GOT3 (cell line): ENCODE results near the gene COPE.
"Not testable (repeated sequence)": the region's sequence is repeated elsewhere in the genome, so short reads cannot be mapped to it uniquely, and the experiment has no call there.

Experiments
- DNase-seq: peaks from one replicate; lab custom pipeline; 2025; ENCODE audit warnings: mixed read lengths; lab: John Stamatoyannopoulos, UW

Gene COPE

DNA sequence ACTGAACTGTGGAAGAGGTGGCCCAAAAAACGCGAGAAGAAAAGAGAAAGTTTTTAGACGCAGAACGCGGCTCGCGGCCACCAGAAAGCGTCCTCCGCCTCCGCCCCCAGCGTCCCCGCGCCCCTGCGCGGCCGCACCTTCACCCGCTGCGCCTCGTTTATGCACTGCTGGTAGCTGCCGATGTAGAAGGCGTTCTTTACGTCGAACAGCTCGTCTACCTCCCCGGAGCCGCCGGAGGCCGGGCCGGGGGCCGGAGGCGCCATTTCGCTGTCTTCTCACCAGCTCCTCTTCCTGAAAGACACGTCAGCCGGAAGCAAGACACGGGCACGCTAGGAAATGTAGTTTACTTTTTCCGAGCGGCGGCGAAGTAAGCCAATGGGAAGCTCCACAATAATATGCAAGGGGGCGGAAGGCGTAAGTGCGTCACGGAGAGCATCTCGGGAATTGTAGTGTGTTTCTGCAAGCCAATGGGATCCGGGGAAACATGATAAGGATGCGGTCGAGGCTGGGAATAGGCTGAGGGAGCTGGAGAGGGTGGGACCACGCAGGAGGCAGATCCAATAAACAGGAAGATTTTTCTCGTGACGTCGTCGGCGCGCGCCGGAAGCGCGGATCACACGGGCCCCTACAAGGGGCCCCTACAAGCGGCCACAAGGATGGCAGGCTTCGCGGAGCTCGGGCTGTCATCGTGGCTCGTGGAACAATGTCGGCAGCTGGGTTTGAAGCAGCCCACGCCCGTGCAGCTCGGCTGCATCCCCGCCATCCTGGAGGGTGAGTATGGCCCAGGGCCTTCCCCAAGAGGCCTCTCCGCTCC is at the start of gene COPE, which contains the start of gene DDX49:
Gene COPE, minus strand, starts transcription at position 302 of the 814 bp plus-strand sequence. Its CDS starts 39 bp downstream, at position 263.
Gene DDX49, plus strand, starts transcription at position 630 of the 814 bp plus-strand sequence. Its CDS starts 27 bp downstream, at position 657.
- peak; percentile 91 for DNase-seq

DNA sequence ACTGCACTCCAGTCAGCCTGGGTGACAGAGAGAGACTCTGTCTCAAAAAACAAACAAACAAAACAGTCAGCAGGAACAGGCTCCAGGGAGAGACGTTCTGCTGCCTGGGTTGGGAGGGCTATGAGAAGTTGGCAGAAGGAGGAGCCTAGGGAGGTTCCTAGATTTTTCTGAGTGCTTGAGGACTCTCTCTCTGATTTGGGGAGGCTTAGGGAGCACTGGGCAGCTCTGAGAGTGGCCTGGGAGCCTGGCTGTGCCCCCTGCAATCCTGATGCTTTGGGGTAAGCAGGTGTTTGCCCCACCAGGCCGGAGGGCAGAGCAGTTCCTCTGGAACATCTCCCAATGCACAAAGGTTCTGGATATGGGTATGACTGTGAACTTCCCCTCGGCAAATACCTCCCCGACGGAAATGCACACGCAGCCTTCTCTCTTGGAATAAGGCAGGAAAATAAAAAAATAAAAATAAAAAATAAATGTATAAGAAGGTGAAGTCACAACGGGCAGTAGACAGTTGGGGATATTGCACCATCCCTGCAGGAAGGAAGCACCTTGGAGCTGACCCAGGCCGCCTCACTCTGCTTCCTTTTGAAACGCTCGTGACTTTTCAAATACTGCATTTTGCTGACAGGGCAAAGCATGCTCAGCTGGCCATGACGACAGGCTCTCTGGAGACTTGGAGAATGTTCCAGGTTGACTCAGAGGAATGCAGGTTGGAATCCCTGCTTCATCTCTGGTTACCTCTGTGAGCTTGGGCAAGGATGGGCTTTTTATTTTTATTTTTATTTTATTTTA is 48.4 kb upstream of the COPE start:
- DNase-seq, result no peak

DNA sequence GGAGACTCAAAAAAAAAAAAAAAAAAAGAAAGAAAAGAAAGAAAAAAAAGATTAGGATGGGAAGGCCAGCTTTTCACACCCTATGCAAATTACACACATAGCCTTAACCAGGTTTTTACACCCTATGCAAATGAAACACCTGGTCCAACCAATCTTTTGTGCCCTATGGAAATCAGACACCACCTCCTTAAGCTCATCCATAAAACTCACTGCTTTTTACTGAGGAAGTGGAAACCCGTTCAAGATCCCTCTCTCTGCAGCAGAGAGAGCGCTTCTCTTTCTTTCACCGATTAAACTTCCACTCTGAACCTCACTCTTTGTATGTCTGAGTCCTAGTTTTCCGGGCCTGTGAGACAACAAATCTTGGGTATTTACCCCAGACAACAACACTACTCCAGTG is 47.1 kb upstream of the COPE start:
- DNase-seq, result no peak

DNA sequence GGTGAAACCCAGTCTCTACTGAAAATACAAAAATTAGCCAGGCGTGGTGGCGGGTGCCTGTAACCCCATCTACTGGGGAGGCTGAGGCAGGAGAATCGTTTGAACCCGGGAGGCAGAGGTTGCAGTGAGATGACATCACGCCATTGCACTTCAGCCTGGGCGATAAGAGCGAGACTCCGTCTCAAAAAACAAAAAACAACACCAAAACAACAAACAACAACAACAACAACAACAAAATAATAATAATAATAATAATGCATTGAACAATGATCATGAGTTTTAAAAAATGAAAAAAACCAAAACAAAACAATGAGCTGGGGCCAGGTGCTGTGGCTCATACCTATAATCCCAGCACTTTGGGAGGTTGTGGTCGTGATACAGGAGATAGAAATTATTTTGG is 44.9 kb upstream of the COPE start:
- no peak for DNase-seq

DNA sequence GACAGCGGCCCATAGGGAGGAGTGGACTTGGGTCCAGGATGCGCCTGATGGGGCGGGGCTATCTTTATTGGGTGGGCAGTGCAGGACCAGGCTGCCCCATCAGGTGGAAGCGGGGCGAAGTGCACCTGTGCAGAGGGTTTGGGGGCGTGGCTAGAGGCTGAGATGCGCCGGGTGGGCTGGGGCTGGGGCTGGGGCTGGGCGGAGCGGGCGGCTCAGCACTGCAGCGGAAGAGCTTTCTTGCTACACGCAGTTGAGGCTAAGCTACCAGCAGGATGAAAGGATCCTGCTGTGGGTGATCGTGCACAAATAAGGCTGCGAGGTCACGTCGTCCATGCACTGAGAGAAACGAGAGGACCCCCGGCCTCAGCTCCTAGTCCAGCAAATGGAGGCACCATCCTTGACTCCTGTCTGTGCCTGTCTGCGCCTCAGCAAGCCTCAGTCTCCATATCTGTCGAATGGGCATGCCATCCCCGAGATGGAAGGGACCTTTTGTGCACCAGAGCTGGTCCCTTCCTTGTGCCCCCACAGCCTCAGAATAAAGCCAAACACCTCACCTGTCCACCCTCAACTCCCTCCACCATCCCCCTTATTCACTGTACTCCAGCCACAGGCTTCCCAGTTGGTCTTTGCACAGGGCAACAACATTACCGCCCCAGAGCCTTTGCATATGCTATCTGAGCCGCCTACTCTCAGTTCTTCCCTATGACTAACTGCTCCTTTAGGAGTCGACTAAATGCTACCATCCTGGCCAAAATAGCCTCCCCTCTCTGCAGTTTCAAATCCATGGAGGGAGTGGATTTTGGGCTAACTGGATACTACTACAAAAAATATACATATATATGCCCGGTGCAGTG is 42.8 kb upstream of the COPE start:
- DNase-seq, result no peak

DNA sequence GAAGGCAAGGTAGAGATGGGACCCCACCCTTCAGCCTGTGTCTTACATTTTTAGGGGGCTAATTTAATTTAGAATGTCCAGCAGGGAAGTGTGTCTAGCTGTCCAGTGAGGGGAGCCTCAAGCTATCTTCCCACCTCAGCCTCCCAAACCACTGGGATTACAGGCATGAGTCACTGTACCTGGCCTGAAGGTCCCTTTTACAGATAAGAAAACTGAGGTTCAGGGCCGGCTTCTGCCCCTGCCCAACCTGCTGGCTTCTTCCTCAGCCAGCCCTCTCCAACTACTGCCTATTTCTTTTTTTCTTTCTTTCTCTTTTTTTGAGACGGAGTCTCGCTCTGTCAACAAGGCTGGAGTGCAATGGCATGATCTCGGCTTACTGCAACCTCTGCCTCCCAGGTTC is 41.2 kb upstream of the COPE start:
- DNase-seq, result no peak

DNA sequence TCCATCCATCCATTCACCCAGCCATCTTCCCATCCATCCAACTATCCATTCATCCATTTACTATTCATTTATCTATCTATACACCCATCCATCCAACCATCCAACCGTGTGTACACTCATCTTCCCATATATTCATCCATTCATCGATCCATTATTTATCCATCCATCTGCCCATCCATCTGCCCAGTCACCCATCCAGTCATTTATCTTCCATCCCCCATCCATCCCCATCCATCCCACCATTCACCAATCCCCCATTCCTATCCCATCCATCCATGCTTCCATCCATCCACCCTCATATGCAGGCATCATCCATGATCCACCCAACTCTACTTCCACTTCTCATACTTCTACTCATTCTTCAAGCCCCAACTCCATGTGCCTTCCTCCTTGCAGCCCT is 35.9 kb upstream of the COPE start:
- no peak for DNase-seq

DNA sequence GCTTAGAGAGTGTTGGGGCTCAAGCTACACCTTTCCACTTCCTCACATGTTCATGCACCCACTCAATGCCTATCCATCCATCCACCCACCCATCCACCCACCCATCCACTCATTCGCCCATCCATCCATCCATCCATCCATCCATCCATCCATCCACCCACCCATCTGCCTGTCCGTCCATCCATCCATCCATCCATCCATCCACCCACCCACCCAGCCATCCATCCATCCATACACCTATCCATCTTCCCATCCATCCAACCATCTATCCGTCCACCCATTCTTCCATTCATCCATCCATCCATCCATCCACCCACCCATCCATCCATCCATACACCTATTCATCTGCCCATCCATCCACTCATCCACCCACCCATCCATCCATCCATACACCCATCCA is 34.9 kb upstream of the COPE start:
- no peak for DNase-seq

DNA sequence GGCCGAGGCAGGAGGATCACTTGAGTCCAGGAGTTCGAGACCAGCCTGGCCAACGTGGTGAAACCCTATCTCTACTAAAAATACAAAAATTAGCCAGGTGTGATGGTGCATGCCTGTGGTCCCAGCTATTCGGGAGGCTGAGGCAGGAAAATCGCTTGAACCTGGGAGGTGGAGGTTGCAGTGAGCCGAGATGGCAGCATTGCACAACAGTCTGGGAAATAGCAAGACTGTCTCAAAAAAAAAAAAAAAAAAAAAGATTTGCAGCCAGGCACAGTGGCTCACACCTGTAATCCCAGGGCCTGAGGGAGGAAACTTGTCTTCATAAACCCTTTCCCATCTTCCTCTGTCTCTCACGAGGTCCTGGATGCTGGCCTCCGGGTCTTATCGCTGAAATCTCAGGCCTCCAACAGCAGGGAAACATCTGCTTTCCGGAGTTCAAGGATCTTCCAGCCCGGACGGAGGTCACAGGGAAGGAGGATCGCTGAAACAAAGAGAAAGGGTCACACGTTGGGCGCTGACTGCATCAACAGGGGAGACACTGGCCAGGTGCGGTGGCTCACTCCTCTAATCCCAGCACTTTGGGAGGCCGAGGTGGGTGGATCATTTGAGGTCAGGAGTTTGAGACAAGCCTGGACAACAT is 33.3 kb upstream of the COPE start:
- not testable (repeated sequence) for DNase-seq

DNA sequence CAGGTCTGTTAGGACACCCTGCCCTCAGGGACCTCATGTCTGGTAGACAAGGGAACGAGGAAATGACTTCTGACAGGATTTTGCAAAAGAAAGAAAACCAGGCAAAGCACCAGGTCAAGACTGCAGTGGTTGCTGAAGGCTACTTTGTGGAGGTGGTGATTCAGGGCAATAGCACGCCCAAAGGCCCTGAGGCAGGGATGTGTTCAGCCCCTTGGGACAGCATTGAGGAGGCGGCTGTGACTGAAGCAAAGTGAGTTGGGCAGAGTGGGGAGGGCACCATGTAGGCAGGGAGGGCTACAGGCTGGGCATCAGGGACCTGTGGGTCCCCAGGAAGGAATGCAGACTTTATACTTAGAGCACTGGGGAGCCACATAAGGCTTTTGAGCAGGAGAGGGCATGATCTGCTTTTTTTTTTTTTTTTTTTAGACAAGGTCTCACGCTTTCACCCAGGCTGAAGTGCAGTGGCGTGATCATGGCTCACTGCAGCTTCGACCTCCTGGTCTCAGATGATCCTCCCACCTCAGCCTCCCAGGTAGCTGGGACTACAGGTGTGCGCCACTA is 32.6 kb upstream of the COPE start:
- DNase-seq, result no peak

DNA sequence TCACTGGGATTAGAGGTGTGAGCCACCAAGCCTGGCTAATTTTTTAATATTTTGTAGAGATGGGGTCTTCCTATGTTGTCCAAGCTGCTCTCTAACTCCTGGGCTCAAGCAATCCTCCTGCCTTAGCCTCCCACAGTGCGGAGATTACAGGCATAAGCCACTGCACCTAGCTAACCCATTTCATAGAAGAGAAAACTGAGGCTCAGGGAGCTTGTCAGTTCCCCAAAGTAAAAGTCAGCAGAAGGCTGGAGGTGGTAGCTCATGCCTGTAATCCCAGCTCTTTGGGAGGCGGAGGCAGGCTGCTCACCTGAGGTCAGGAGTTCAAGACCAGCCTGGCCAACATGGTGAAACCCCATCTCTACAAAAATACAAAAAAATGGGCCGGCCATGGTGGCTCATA is 30.7 kb upstream of the COPE start:
- DNase-seq, result no peak

DNA sequence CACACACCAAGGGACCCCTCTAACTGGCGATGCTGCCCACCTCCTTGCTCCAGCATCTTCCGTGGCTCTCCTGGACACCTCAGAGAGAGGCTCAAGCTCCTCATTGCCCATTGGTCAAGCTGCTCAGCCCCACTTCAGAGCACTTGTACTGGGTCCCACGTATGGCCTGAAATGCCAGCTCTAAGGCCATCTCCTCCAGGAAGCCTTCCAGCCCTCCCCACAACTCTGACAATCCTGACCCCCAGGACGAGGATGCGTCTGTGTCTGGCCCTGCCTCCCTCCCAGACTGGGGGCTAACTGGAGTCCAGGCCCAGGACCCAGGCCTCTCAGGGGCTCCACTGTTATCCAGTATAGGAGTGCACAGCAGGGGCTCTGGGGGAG is 29.8 kb upstream of the COPE start:
- no peak for DNase-seq

DNA sequence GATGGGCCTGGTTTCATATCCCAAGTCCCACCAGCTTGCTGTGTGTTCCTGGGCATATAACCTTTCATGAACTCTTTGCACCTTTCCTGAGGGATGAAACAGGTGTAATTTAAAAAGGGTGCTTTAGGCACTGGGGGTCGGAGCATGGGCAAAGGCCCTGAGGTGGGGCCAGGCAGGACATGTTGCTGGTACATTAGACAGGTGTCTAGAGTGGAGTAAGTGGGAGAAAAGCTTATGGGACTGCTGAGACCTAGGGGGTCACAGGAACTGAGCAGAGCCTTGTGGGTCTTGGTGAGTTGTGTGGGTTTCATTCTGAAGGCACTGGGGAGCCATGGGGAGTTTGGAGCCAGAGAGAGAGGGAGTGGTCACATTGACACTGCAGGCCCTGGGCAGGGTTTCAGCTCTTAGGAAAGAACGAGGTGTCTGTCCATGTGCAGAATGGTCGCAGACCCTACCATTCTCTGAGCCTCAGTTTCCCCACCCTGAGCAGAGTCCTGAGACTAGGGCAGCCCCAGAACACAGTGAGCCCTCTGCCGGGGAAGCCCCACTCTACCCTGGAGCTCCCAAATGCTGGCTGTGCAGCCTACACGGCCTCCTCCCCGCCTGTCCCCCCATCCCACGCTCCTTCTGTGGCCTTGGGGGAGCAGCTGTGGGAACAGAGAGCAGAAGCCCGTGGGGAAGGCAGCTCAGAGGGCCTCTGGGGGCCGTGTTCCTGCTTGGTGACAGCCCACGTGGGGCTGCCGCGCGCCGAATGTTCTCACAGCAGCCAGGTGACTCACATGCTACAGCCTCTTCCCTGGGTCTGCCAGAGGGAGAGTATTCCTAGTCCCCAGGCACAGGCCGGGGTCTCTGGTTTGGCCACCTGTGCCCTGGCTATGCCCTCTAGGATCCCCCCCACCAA is 29.1 kb upstream of the COPE start:
- DNase-seq, result no peak

DNA sequence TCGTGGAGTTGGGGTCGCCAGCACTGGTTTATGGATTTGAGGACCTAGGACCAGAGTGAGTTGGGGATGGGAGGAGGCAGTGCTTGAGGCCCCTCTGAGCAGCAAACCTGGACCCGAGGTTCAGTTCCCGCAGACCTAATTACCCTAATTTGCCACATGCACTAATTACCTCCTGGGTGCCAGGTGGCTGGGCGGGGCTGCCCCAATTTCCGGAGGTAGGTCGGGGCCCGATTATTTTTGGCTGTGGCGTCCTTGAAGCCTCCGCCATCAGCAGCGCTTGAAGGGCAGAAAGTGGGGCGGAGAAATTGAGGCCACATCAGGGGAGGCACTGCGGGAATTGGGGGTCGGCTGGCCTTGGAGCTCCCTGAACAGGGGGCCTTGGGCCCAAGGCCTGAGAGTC is 27.7 kb upstream of the COPE start:
- DNase-seq, result no peak

DNA sequence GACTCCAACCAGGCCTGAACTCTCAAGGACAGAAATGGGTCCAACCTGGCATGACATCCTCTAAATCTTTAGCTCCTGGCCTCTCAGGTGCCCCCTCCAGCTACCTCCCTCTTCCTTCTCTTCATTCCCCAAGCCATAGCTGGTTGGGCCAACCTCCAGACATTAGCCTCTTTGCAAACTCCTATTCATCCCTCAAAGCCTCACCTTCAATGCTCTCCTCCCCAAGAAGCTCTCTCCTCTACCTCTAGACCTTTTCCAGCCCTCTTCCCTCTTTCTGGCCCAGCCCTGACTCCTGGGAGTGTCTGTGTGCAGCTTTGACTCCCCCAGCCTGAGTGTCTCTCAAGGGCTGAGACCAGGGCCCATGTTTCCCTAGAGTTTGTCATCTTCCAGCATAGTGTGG is 27.1 kb upstream of the COPE start:
- DNase-seq, result no peak

DNA sequence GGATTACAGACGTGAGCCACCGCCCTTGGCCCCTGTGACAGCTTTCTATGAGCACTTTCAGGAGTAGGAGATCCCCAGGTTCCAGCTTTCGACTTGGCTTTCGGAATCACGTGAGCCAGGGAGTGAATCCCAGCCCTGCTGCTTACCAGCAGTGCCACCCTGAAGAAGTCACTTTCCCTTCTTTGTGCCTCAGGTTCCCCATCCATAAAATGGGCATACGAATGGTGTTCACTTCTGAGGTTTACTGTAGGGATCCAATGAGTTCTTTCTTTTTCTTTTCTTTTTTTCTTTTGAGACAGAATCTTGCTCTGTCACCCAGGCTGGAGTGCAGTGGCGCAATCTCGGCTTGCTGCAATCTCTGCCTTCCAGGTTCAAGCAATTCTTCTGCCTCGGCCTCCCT is 26.1 kb upstream of the COPE start:
- DNase-seq, result no peak

DNA sequence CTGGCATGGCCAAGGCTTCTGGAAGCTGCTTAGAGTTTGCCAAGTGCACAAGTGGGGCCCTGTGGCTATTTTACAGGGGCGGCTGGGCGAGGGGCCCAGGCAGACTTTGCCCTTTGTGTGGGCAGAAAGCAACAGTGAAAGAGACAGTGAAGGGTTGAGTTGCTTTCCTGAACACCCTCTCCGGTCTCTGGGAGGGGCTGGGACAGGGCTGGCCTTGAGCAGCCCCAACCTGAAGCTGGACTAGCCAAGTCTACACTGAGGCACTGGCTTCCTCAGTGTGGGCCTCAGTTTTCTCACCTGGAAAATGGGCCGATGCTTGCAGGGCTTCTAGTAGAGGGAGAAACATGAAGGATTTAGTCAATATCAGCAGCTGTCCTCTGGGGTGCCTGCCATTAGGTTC is 24.3 kb upstream of the COPE start:
- DNase-seq, result no peak

DNA sequence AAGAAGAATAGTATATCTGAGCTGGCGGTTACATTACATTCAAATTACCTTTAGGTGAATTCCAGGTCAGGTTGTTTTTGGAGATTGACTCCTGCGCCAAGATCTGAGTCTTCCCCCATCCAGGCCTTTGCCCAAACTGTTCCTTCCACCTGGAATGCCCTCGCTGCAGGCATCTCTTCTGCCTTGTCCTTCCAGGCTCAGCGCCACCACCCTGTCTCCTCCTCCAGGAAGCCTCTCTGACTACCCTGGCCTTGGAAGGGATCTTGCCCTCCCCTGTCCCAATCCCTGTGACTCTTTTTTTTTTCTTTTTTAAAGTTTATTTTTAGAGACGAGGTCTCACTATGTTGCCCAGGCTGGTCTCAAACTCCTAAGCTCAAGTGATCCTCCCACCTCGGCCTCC is 23.5 kb upstream of the COPE start:
- no peak for DNase-seq

DNA sequence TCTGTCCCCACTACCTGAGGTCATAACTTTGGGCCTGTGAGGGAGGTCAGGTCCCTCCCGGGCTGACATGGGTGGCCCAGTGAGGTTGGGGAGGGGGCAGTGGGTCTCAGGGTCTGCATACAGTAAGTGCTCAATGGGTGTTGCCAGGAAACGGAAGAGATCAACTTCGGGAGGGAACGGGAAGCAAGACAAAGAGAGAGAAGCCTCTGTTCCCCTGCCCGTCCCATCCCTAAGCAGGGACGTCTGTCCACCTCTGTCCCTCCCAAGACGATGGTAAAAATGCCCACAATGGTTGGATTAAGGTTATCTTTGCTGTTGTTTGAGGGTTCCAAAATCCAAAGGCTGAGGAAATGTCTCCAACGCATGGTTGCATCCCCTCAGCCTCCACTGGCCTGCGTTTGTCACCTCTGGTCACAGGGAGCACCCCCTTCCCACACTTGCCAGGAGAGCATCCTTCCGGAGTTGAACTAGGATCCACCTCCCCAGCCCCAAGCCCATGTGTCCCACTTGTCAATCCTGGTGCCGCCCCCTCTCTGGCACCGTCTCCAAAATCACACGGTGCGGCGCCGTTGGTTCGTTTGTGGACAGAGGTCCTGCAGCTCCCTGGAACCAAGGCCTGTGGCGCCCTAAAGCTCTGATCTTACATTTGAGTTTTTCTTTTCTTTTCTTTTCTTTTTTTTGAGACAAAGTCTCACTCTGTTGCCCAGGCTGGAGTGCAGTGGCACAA is 22.6 kb upstream of the COPE start:
- no peak for DNase-seq
